Stimulated activated CD4-positive, alpha-beta T cell treated with anti-CD3 and anti-CD28 coated beads, Interleukin-1b, Interleukin-23, amount 100 ng/mL, for 1 hour (primary cell): Measurements from ENCODE around the gene EEIG1.

Experiments
- DNase-seq, 2 donors: peaks; one replicate each; pipeline ENCODE4 v3.0.0-alpha.2; 2020; ENCODE audit warnings: low read depth in 2 of 2

Gene EEIG1

DNA sequence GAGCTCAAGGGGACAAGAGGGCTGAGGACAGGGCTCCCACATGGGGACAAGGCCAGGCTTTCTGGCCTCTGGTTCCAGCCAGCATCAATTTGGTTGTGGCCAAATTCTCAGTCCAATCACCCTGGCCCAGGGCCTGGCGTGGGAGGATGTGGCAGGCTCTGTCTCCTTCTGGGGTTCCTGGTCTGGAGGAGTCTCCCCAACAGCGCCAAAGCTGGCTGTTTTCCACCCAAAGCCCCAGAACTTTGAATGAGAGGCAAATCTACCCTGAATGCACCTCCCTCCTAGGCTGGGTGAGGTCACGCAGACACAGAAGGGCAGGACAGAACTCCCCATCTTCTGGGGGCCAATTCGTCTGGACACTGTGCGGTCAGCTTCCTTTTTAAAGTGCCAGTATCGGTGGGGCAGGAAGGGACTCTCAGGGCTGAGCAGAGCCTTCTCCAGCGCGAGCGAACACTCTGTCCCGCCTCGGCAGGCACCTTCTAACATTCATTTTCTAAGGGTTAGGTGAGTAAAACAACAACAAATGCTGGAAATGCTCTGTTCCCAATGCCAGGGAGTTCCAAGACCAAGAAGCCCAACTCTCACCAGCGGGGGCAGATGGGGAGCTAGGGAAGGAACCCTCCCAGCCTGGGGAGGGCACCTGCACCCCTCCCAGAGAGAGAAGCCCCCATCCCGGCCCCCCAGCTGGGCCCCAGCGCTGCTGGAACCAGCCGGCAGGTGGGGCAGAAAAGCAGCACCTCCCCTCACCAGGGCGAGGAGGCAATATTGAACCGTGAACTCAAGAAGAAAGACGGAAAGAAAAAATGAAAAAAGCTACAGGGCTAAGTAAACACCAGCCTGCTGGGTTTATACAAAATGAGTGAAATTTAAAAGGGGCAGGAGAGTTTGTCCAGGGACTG is 39.5 kb downstream of the EEIG1 start:
- DNase-seq: no peak

GRCh38 chr9:127940593-127940992 is 40.2 kb downstream of the EEIG1 start:
- no peak for DNase-seq

GRCh38 chr9:127938298-127938690 is 42.5 kb downstream of the EEIG1 start:
- no peak for DNase-seq

DNA sequence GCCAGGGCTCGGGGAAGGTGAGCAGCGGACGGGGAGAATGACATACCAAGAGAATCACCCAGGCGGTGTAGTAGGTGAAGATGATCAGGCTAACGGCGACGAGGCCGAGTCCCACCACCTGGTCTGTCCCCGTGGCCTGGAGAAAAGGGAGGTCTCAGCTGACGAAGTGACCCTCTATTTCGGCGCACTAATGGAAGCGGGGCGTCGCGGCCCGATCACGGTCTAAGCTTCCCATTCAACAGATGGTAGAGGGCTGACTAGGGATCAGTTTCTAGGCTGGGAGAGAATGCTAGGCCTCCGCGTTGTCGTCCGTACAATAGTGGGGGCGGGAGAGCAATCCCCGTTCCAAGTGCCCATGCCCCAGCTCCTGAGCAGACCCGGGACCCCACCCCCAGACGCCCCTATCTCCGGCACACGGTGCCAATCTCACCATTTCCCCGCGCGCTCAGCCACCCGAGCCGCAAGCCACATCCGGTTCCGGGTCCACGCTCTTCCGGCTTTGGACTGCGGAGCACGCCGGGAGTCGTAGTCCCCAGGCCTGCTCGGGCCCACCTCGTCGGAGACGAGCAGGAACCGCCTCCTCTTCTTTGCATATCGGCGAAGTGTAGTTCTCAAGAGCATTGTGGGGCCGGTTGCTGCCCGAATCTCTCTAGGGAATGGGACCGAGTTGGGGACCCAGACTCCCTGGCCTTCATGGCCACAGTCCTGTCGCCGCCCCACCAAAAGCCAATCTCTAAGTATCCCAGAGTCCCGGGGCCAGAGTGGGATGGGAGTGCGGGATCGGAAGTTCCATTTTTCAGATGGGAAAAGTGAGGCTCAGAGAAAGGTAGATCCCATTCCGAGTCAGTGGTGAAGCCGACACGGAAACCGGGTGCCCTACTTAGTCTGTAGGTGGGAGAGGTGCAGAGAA is 43.1 kb downstream of the EEIG1 start, which contains the start of gene DPM2:
TSS of gene DPM2 (minus strand) at position 467 of the 910 bp plus-strand sequence. CDS start at position 433, 34 bp downstream.
- peak; percentile 51 to 70 for DNase-seq

DNA sequence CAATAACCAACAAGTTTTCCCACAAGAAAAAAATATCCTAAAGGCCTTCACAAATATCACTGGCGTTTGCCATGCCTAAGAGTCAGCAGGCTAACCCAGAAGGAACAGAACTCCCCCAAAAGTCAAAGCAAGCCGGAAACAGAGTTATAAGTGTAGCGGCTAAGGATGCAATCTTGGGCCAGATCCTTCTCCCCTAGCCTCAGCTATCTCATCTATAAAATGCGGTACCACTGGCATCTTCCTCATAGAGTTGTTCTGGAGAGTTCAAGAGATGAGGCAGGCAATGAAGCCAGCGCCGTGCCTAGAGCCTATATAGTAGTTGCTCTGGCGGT is 43.8 kb downstream of the EEIG1 start:
- DNase-seq: no peak

DNA sequence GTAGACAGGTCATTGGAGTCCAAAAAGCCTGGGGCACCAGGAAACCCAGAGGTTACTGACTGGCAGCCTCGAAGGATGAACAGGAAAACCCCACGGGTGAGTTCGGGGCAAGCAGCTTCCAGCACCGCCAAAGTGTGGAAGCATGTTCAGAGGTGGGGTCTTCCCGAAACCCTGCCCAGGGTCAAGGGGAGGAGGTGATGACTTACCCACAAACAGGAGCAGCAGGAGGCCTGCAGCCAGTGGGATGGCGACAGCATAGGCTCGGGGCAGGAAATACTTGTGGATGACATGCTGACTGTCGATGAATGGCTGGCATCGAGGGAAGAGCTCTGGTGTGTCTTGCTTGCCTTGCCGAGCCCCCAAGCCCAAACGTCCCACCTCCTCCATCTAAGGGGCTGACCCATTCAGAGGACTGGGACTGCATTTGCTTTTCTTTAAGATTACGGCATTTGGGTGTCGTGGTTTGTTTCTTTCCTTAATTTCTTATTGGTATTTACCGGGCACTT is 44.4 kb downstream of the EEIG1 start:
- no peak for DNase-seq

GRCh38 chr9:127935765-127936221 is 45.0 kb downstream of the EEIG1 start:
- no peak for DNase-seq

DNA sequence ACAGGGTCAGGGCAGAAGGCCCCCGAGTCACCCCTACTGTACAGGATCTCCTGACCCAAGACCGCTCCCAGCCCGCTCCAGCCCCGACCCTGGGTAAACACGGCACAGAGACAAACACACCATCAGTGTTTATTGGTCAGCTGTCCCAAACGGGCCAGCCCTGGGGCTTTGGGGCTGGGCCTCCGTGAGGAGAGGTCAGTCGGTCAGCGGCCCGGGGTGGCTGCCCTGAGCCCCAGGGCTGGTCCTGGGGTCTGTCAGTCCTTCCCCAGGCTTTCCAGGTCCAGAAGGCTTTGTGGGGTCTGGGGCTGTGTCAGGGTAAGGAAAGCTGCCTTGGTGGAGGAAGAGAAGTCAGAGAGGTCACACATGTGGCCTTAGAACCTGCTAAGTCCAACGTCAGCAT is 45.8 kb downstream of the EEIG1 start:
- no peak for DNase-seq

- no peak for DNase-seq
Observed at GRCh38 chr9:127934248-127934647, 46.5 kb downstream of the EEIG1 start.

- DNase-seq: no peak
Observed at GRCh38 chr9:127931092-127931881, 49.5 kb downstream of the EEIG1 start.
